MM.1S (cell line): ENCODE data around the gene PARD3.

Experiments used
- DNase-seq: peaks from one replicate; pipeline ENCODE4 v3.0.0-alpha.2; 2015
- H2AFZ ChIP-seq: fragments of 300-600 bp; sonication (generic); 2 replicates; pipeline ENCODE4 v1.6.0; 2016; ENCODE audit warnings: antibody characterized with exemption, low read length
- H3F3A ChIP-seq: fragments of 300-600 bp; sonication (generic); 2 replicates; pipeline ENCODE4 v1.6.1; 2016; ENCODE audit warnings: mild to moderate bottlenecking, antibody characterized with exemption, low read length, moderate library complexity, mixed read lengths; ENCODE audit not compliant: insufficient read depth
- H3K27ac ChIP-seq: fragments of 300-600 bp; sonication (generic); 2 replicates; pipeline ENCODE4 v1.5.1; 2016; ENCODE audit warnings: mild to moderate bottlenecking, low read length
- H3K27me3 ChIP-seq: fragments of 300-600 bp; sonication (generic); replicated peaks from 2 replicates; pipeline ENCODE4 v1.6.0; 2016; ENCODE audit warnings: low read length; ENCODE audit not compliant: insufficient read depth
- H3K36me3 ChIP-seq: fragments of 300-600 bp; sonication (generic); replicated peaks from 2 replicates; pipeline ENCODE4 v1.6.1; 2016; ENCODE audit warnings: mild to moderate bottlenecking, low read length, mixed read lengths; ENCODE audit not compliant: insufficient read depth
- H3K4me1 ChIP-seq: fragments of 300-600 bp; sonication (generic); 2 replicates; pipeline ENCODE4 v1.6.1; 2016; ENCODE audit warnings: low read length, mixed read lengths
- H3K4me2 ChIP-seq: fragments of 300-600 bp; sonication (generic); 2 replicates; pipeline ENCODE4 v1.6.0; 2016; ENCODE audit warnings: low read depth, low read length
- H3K4me3 ChIP-seq: fragments of 300-600 bp; sonication (generic); 2 replicates; pipeline ENCODE4 v1.5.1; 2016; ENCODE audit warnings: low read length, mixed read lengths
- H3K79me2 ChIP-seq: fragments of 300-600 bp; sonication (generic); 2 replicates; pipeline ENCODE4 v1.6.1; 2016; ENCODE audit warnings: mixed run types, low read length, mixed read lengths
- H3K9ac ChIP-seq: fragments of 300-600 bp; sonication (generic); 2 replicates; pipeline ENCODE4 v1.6.1; 2016; ENCODE audit warnings: low read length, mixed read lengths
- H3K9me2 ChIP-seq: fragments of 300-600 bp; sonication (generic); replicated peaks from 2 replicates; pipeline ENCODE4 v1.6.1; 2016; ENCODE audit warnings: mild to moderate bottlenecking, low read length, mixed read lengths; ENCODE audit not compliant: insufficient read depth
- H3K9me3 ChIP-seq: fragments of 300-600 bp; sonication (generic); replicated peaks from 2 replicates; pipeline ENCODE4 v1.6.1; 2016; ENCODE audit warnings: mild to moderate bottlenecking, low read length, mixed read lengths; ENCODE audit not compliant: insufficient read depth
- H4K20me1 ChIP-seq: fragments of 300-600 bp; sonication (generic); 2 replicates; pipeline ENCODE4 v1.6.1; 2016; ENCODE audit warnings: mild to moderate bottlenecking, low read length, moderate library complexity, mixed read lengths; ENCODE audit not compliant: insufficient read depth
- EZH2 ChIP-seq: fragments of 300-600 bp; sonication (generic); optimal IDR thresholded peaks from 2 replicates; pipeline ENCODE3; 2017; ENCODE audit warnings: low read depth, mild to moderate bottlenecking, antibody characterized with exemption, low read length, mixed read lengths
- EZH2phosphoT487 ChIP-seq: fragments of 300-600 bp; sonication (generic); IDR thresholded peaks from 2 replicates; pipeline ENCODE4 v1.6.1; 2018; ENCODE audit warnings: antibody characterized with exemption, low read length
- TF ChIP-seq, protein P1 (sequence below): fragments of 300-600 bp; sonication (generic); IDR thresholded peaks from 2 replicates; pipeline ENCODE4 v1.5.1; 2016; ENCODE audit warnings: antibody characterized with exemption, low read length, mixed read lengths

Gene PARD3

GRCh38 chr10:34408956-34409355 lies 406.1 kb downstream of the PARD3 start:
- H4K20me1 ChIP-seq, result no peaks in the 10 kb centered on the region
- no peaks in the 10 kb centered on the region for H3K9me2 ChIP-seq
- no peak for DNase-seq
- H3K27ac ChIP-seq, result no peak overlapping the region
- no peak overlapping the region for H2AFZ ChIP-seq
- no peak for TF ChIP-seq EZH2phosphoT487
- TF ChIP-seq EZH2, result no peak
- TF ChIP-seq, protein P1, sequence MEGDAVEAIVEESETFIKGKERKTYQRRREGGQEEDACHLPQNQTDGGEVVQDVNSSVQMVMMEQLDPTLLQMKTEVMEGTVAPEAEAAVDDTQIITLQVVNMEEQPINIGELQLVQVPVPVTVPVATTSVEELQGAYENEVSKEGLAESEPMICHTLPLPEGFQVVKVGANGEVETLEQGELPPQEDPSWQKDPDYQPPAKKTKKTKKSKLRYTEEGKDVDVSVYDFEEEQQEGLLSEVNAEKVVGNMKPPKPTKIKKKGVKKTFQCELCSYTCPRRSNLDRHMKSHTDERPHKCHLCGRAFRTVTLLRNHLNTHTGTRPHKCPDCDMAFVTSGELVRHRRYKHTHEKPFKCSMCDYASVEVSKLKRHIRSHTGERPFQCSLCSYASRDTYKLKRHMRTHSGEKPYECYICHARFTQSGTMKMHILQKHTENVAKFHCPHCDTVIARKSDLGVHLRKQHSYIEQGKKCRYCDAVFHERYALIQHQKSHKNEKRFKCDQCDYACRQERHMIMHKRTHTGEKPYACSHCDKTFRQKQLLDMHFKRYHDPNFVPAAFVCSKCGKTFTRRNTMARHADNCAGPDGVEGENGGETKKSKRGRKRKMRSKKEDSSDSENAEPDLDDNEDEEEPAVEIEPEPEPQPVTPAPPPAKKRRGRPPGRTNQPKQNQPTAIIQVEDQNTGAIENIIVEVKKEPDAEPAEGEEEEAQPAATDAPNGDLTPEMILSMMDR, result no peak
- H3K4me1 ChIP-seq, result no peaks in the 10 kb centered on the region
- H3K36me3 ChIP-seq, result no peaks in the 10 kb centered on the region
- H3K4me2 ChIP-seq, result no peak overlapping the region
- no peak overlapping the region for H3K4me3 ChIP-seq
- H3K9ac ChIP-seq, result no peak overlapping the region
- no peaks in the 10 kb centered on the region for H3K9me3 ChIP-seq
- H3K79me2 ChIP-seq, result 0 out of 2 replicates have a peak, but pooled peaks cover 4% of the 10 kb centered on the region
- no peaks in the 10 kb centered on the region for H3K27me3 ChIP-seq
- no peaks in the 10 kb centered on the region for H3F3A ChIP-seq

DNA sequence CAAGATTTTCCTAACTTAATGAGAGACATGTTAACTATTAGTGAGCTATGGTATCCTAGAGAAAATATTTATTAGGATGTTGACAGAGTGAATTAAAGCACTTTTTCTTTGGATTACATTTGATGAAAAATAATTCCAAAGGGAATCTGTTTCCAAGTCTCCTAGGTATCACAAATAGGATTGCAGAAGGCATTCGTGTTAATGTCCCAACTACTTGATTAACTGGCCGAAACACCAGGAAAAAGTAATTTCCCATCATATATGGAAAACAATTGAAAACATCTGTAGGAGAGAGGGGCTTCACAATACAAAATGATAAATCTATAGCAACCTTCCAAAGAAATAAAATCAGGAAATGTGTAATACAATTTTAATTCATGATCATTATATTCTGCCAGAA lies 406.7 kb downstream of the PARD3 start:
- Histone ChIP-seq H2AFZ (no peak overlapping the region), H3K27me3 (no peaks in the 10 kb centered on the region), H3F3A (no peaks in the 10 kb centered on the region), H3K27ac (no peak overlapping the region), H3K9me2 (no peaks in the 10 kb centered on the region), H3K4me2 (no peak overlapping the region), H3K9ac (no peak overlapping the region), H3K79me2 (0 out of 2 replicates have a peak, but pooled peaks cover 4% of the 10 kb centered on the region), H3K9me3 (no peaks in the 10 kb centered on the region), H3K4me1 (no peaks in the 10 kb centered on the region), H3K4me3 (no peak overlapping the region), H4K20me1 (no peaks in the 10 kb centered on the region), H3K36me3 (no peaks in the 10 kb centered on the region)
- TF ChIP-seq, protein P1, result no peak
- TF ChIP-seq EZH2phosphoT487 (no peak), EZH2 (no peak)
- DNase-seq, result no peak

- no peak overlapping the region for H3K9ac ChIP-seq
- no peak overlapping the region for H3K4me3 ChIP-seq
- no peaks in the 10 kb centered on the region for H3K36me3 ChIP-seq
- H3K4me1 ChIP-seq, result no peaks in the 10 kb centered on the region
- H4K20me1 ChIP-seq, result no peaks in the 10 kb centered on the region
- TF ChIP-seq EZH2phosphoT487 (no peak), EZH2 (no peak)
- TF ChIP-seq, protein P1, result no peak
- DNase-seq, result no peak
- H2AFZ ChIP-seq, result no peak overlapping the region
- no peaks in the 10 kb centered on the region for H3K27me3 ChIP-seq
- H3F3A ChIP-seq, result no peaks in the 10 kb centered on the region
- no peak overlapping the region for H3K4me2 ChIP-seq
- H3K9me3 ChIP-seq, result no peaks in the 10 kb centered on the region
- no peak overlapping the region for H3K27ac ChIP-seq
- H3K9me2 ChIP-seq, result no peaks in the 10 kb centered on the region
- 0 out of 2 replicates have a peak, but pooled peaks cover 4% of the 10 kb centered on the region for H3K79me2 ChIP-seq
These were observed 407.7 kb downstream of the PARD3 start for GRCh38 chr10:34407324-34407805.
